Measurements from ENCODE around the gene ZNF723.
"Not testable (repeated sequence)": the region's sequence is repeated elsewhere in the genome, so short reads cannot be mapped to it uniquely, and the experiment has no call there.

The ZNF723 gene

DNA sequence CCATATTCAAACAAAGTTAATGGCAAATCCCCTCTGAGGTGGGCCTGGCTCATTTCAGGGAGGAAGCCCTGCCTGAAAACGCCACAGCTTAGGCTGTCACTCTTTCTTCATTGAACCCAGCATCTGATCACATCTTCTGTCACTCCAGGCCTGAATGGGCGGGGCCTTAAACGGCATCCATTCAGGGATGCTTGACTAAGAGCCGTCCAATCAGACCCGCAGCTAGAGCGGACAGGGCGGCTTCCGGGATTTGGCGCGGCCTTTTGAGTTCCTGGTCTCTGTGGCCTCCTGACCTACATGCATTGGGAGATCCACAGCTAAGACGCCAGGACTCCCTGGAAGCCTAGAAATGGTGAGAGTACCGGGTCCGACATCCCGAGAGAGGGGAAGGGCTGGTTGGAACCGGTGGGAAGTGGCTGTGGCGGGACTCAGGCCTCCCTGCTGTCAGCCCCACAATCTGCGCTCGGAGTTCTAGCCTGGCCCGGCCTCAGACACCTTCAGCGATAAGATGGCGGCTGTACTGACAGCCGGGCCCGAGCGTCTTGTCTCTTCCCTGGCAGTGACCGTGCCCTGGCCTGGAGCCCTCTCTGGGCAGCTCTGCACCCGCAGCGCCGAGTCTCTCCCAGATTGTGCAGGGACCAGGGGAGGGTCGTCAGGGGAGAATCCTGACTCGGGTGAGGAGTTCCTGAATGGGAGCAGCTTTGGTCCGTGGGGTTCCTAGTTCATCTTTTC, at the start of gene ZNF723:
ZNF723 (plus strand) TSS at position 261 of the 732 bp plus-strand sequence; CDS start at position 350, 89 bp downstream.
- DNase-seq (ENCODE audit: low spot score) = no peak

DNA sequence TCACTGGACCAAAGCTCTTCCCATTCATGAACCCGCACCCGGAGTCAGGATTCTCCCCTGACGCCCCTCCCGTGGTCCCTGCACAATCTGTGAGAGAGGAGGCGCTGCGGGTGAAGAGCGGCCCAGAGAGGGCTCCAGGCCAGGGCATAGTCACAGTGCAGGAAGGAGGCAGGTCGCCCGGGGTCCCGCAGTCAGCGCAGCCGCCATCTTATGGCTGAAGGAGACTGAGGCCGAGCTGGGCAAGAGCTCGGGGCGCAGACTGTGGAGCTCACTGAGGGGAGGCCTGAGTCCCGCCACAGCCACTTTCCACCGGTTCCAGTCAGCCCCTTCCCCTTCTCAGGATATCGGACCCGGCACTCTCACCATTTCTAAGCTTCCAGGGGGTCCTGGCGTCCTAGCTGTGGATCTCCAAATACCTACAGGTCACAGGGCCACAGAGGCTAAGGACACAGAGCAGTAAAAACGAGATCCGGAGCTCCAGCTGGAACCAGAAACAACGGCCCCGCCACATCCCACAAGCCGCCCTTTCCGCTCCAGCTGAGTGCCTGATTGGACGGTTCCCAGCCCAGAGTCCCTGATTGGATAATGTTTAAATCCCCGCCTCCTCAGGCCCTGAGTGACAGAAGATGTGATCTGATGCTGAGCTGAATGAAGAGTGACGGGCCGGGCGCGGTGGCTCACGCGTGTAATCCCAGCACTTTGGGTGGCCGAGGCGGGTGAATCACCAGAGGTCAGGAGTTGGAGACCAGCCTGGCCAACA, 48.3 kb upstream of the ZNF723 start, which contains the start of gene ZNF99:
ZNF99 (minus strand) TSS at position 501 of the 760 bp plus-strand sequence; CDS start at position 366, 135 bp downstream.
- no peak for DNase-seq (ENCODE audit: low spot score)

DNA sequence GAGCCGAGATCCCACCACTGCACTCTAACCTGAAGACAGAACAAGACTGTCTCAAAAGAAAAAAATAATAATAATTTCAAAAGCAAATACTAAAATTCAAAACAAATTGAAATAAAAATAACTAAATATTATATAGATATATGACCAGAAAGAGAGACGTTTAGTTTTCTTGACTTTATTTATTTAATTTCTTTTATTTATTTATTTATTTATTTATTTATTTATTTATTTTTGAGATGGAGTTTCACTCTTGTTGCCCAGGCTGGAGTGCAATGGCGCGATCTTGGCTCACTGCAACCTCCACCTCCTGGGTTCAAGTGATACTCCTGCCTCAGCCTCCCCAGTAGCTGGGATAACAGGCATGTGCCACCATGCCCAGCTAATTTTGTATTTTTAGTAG, 39.2 kb upstream of the ZNF723 start:
- not testable (repeated sequence) for DNase-seq (ENCODE audit: low spot score)

DNA sequence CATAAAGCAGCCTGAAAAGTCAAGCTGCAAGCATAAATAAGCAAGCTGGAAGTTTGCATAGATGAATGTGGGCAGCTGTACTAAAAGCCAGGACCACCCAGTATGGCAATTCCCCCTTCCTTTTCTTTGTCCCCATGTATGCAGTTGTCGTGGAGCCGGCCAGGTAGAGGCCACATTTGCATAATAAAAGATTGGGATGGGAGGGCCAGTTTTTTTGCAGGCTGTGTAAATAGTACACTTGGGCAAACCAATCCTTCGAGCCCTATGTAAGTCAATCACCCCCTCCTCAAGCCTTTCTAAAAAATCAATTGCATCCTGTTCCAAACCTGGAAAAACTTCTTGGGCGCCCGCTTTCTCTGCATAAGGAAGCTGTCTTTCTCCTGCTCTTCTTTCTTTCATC, 35.1 kb upstream of the ZNF723 start:
- DNase-seq (ENCODE audit: low spot score) = no peak

DNA sequence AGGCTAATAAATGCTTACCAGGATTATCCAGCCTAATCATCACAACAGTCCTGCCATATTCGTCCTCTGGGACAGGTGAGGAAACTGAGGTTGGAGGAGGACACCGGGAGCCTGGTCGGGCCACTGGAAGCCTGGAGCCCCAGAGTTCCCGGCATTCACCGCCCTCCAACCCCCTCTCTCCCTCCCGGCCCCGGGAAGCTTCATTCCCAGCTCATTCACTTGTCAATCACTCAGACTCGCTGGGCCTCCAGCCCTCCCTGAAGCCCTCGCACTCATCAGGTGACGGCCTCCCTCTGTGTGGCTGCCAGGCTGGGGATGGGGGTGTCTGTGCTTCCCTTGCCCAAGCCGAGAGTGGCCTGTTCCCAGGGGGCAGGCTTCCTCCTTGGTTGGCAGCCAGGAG, 25.7 kb upstream of the ZNF723 start:
- DNase-seq (ENCODE audit: low spot score) = no peak

- no peak for DNase-seq (ENCODE audit: low spot score)
Observed at GRCh38 chr19:22807061-22807835, 24.8 kb upstream of the ZNF723 start.

DNA sequence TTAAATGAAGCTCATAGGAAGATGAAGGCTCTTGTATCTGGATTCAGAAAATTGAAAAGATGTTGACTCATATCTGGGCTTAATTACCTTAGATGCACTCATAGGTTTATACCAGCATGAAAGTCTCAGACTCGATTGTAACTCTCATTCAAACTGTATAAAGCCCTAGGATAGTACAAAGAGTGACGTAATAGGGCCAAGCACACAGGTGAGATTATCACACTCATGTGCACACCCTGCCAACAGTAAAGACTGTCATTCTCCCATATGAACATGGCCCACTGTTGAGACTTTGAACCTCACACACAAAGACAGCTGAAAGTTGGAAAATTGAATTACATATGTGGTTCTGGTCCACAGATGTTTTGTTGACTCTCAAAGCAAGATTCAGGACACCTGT, 18.0 kb upstream of the ZNF723 start:
- no peak for DNase-seq (ENCODE audit: low spot score)

- no peak for DNase-seq (ENCODE audit: low spot score)
Observed at GRCh38 chr19:22831211-22831610, 880 bp upstream of the ZNF723 start.

DNA sequence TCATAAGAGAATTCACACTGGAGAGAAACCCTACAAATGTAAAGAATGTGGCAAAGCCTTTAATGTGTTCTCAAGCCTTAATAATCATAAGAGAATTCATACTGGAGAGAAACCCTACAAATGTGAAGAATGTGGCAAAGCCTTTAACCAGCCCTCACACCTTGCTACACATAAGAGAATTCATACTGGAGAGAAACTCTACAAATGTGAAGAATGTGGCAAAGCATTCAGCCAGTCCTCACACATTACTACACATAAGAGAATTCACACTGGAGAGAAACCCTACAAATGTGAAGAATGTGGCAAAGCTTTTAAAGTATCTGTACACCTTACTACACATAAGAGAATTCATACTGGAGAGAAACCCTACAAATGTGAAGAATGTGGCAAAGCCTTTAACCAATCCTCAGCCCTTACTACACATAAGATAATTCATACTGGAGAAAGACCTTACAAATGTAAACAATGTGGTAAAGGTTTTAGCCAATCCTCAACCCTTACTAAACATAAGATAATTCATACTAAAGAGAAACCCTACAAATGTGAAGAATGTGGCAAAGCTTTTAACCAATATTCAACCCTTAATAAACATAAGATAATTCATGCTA, 25.7 kb downstream of the ZNF723 start:
- DNase-seq (ENCODE audit: low spot score) = not testable (repeated sequence)

DNA sequence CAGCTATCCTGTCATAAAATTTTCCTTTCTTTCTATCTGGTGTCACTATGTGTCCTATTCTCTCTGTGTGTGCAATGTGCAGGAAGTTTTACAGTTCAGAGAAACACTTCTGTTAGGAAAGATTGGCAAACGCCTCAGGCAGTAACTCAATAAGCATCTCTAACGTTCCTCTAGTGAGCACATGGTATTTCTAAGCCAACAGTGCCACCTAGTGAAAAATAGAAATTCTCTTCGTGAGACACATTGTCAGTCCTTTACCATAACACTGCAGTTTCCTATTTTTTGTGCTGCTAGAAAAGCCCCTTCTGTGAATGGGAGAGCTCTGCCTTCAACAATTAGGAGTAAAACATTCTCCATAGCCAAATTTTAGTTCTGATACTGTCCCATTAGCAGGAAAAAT, 50.7 kb downstream of the ZNF723 start:
- DNase-seq (ENCODE audit: low spot score) = peak; percentile 43

- no peak for DNase-seq (ENCODE audit: low spot score)
Observed at GRCh38 chr19:22893855-22894270, 61.8 kb downstream of the ZNF723 start.

- no peak for DNase-seq (ENCODE audit: low spot score)
Observed at GRCh38 chr19:22901431-22902130, 69.5 kb downstream of the ZNF723 start.
